RWPE1 (cell line): Measurements from ENCODE around the gene COX6B2.
A peak's percentile ranks its signal among the peaks of the same experiment; 100 is the strongest.

Source experiments
- CTCF ChIA-PET: fragments of 350-600 bp; sonication (Branson Sonifier 250); formaldehyde crosslinking; extraction: SDS; loops from one replicate; lab custom pipeline; 2021; lab: Yijun Ruan, JAX
- POLR2A ChIA-PET: fragments of 400-600 bp; formaldehyde crosslinking; extraction: SDS; loops from one replicate; lab custom pipeline; 2020; ENCODE audit warnings: antibody characterized with exemption; ENCODE audit not compliant: low non-redundant PET; lab: Yijun Ruan, JAX
- DNase-seq: peaks from one replicate; pipeline ENCODE4 v3.0.0; 2012; ENCODE audit warnings: low spot score
- H3K27ac ChIP-seq: fragments of 450-650 bp; 2 replicates; pipeline ENCODE4 v1.5.1; 2017
- TF ChIP-seq, protein P1 (sequence below): fragments of 450-650 bp; conservative IDR thresholded peaks from 2 replicates; pipeline ENCODE4 v1.5.1; 2017; ENCODE audit warnings: low read depth, mild to moderate bottlenecking

COX6B2 gene

GRCh38 chr19:55373993-55374757 lies 19.7 kb upstream of the COX6B2 start:
- ChIA-PET POLR2A (no interaction called here), CTCF (no interaction called here)
- DNase-seq: no peak
- H3K27ac ChIP-seq: peak overlapping the region; percentile 28; the same call in 1 of the 2 replicates
- TF ChIP-seq, protein P1, sequence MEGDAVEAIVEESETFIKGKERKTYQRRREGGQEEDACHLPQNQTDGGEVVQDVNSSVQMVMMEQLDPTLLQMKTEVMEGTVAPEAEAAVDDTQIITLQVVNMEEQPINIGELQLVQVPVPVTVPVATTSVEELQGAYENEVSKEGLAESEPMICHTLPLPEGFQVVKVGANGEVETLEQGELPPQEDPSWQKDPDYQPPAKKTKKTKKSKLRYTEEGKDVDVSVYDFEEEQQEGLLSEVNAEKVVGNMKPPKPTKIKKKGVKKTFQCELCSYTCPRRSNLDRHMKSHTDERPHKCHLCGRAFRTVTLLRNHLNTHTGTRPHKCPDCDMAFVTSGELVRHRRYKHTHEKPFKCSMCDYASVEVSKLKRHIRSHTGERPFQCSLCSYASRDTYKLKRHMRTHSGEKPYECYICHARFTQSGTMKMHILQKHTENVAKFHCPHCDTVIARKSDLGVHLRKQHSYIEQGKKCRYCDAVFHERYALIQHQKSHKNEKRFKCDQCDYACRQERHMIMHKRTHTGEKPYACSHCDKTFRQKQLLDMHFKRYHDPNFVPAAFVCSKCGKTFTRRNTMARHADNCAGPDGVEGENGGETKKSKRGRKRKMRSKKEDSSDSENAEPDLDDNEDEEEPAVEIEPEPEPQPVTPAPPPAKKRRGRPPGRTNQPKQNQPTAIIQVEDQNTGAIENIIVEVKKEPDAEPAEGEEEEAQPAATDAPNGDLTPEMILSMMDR: no peak

- ChIA-PET POLR2A (interaction anchor here (1.1 to 1.2 kb wide), 2 partner anchors 11 to 13 kb away, joined by 3 to 4 read pairs; partner anchors contain the start of genes RPL28 and TMEM238), CTCF (interaction anchor here (1.2 kb wide), 1 partner anchor 81 kb away, joined by 4 read pairs; no protein-coding TSS in a partner anchor)
- TF ChIP-seq, protein P1: no peak
- H3K27ac ChIP-seq: peak overlapping the region; percentile 28; the same call in 1 of the 2 replicates
- DNase-seq: no peak
These were observed 18.9 kb upstream of the COX6B2 start for GRCh38 chr19:55373306-55373992.

- TF ChIP-seq, protein P1: no peak
- ChIA-PET CTCF (interaction anchor here (1.2 kb wide), 1 partner anchor 80 kb away, joined by 4 read pairs; no protein-coding TSS in a partner anchor), POLR2A (interaction anchor here (0.6 to 1.2 kb wide), 3 partner anchors 12 to 215 kb away, joined by 3 to 4 read pairs (median 3); partner anchors contain the start of genes RPL28, TMEM238 and TNNI3)
These were observed 18.0 kb upstream of the COX6B2 start for GRCh38 chr19:55372316-55373081.

GRCh38 chr19:55370305-55370988 lies 15.9 kb upstream of the COX6B2 start, which contains the start of gene IL11:
Gene IL11, minus strand, starts transcription at chr19:55370463. Its CDS starts 153 bp downstream, at chr19:55370310.
- peak within 1 kb of the TSS; percentile 78 for H3K27ac ChIP-seq
- ChIA-PET POLR2A (no interaction called here), CTCF (interaction anchor here (0.6 to 0.8 kb wide), 4 partner anchors 34 to 209 kb away, joined by 3 read pairs; no protein-coding TSS in a partner anchor)
- TF ChIP-seq, protein P1: no peak
- peak; percentile 72 for DNase-seq

More at GRCh38 chr19:55372316-55373081, 18.0 kb upstream of the COX6B2 start:
- no peak for DNase-seq
- no peak overlapping the region for H3K27ac ChIP-seq

DNA sequence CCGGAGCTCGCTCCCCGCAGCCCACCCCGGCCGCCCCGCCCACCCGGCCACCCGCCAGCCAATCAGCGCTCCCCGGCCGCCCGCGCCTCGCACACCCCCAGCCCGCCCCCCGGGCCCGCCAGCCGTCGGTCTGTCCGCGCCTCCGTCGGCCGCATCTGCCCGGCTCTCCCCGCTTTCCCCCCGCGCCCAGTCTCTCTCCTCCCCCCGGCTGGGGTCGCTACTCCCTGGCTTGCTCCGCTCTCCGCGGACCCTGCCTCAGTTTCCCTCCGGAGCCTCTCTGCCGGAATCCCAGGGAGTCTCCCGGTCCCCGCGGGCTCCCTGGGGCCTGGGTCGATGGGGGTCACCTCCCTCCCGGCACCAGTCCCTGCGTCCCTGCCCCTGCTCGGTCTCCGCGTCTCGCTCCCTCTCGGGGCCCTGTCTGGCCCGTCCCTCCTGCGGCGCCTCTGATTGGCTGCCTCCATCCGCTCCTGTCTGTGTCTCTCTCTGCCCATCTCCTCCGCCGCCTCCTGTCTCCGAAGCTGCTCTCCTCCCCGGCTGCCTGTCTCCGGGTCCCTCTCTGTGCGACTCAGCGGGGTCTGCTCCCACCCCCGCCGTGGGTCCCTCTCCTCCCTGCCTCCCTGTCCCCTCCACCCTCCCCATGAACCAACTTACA lies 15.3 kb upstream of the COX6B2 start:
- POLR2A ChIA-PET: interaction anchor here (0.5 to 0.9 kb wide), 2 partner anchors 14 to 30 kb away, joined by 3 read pairs; partner anchors contain the start of gene TMEM238
- peak overlapping the region; percentile 78 for H3K27ac ChIP-seq
- TF ChIP-seq, protein P1: no peak
- DNase-seq: peak; percentile 84
- CTCF ChIA-PET: interaction anchor here (0.6 to 1.6 kb wide), 6 partner anchors 14 to 209 kb away, joined by 3 to 5 read pairs (median 3); partner anchors contain the start of gene TMEM238
